HG03066 (cell line): ENCODE results near the gene USP7.
"Not testable (repeated sequence)": the region's sequence is repeated elsewhere in the genome, so short reads cannot be mapped to it uniquely, and the experiment has no call there.

Experiments
- ATAC-seq: cut with Tn5 transposase; IDR thresholded peaks from one replicate; pipeline ENCODE4 v1.9.1; 2021; ENCODE audit warnings: low read depth; ENCODE audit not compliant: unreplicated experiment

Gene USP7

DNA sequence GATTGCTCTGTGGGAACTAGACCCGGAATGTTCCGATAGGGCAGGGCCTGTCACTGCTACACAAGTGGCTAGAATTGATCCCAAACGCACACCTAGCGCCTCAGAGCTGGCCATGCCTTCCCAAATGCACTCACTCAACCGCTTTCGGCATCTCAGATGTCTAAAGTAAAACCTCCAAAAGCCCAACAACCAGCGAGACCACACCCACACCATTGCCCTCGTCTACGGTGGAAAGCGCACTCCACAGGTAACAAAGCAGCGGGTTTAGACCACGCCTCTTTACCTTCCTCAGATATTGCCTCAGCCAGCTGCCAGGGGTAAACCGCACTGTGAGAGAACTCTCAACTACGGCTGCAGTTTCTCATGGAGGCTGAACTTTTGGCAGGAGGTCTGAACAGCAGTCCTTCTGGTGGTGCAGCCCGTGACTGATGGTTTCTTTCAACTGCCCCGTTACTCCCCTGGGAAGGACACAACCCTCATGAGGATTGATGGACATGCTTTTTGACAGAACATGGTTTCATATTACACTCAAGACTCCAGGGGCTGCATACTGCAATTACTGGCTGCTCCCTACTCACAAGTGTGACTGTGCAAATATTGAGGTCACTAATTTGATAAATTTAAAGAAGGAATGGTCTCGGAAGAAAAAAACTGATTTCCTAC, 34.5 kb downstream of the USP7 start:
- no peak for ATAC-seq

DNA sequence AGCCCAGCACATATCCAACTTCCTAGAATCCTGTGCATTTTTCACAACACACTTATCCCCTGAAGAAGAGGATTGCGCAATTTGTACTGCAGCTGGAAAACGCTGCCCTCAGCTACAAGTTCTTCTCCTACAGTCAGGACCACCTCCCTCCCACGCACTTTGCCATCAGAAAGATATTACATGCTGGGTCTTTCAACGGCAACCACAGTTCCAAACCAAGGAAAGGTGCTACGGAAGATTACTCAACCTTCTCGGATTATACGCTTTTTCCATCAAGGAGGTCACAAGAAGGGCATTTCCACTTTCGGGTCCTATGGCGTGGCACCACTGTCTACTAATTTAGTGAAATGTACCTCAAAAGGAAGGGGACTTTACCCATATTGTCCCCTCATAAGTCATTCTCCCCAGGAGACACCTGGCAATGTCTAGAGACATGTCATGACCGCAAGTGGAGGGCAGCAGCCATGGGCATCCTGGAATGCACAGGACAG, 35.2 kb downstream of the USP7 start:
- ATAC-seq: no peak

DNA sequence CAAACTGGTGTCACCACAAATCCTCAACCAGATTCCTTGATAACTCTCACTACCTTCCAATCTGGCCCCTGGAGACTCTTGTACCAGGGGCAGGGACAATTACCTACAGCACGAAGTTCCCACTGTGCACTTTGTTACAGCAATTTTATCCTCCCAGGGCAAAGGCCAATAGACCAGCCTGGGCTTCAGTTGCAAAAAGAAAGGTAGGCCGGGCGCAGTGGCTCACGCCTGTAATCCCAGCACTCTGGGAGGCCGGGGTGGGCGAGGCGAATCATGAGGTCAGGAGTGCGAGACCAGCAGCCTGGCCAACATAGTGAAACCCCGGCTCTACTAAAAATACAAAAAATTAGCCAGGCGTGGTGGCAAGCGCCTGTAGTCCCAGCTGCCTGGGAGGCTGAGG, 36.9 kb downstream of the USP7 start:
- no peak for ATAC-seq

DNA sequence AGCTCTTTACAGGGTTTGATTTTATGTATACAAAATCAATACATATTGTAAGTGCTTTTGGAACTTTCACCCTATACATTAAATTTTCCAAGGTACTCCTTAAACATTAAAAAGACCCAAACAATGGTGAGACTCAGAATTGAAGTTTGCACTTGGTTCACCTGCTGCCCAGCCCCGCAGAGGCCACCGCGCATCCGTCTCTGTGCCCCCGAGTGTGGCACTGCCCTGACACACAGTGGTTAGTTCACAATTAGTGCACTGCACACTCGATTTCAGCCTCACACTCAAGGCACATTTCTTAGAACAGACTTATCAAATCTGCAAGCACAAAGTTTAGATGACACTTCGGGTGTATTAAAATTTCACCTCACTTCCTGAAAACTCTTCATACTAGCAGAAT, 38.3 kb downstream of the USP7 start:
- no peak for ATAC-seq

DNA sequence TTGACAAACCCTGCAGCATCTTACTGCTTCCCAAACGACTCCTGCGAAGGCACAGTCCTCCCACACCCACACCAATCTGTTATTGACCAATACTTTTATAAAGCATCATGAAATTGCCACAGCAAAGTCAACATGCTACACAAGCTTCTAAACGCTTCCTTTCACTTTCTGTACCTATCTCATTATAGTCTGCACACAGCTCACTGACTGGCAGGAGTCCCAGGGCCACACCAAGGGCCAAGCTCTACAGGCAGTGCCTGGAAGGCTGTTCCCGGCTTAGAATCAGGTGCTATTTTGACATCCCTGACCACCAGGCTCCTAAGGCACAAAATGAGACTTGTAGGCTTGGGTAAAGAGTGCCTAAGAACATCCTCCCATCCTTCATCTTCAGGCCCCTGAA, 39.5 kb downstream of the USP7 start:
- no peak for ATAC-seq

DNA sequence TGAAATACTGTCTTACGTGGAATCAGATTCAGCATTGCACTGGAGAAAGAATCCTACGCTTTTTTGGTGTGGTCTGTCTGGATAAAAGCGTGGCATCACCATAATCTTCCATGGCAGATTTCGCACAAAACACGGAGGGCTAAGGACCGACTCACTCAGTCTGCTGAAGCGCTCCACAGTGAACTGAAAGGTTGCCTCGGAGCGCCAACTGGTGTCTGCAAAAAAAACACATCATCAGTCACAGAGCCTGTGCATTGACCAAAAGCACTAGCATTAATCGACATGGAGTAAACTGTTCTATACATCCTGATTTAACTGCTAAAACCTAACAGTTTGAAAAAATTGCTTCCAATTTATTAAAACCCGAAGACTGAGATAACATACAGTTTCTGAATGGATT, 40.5 kb downstream of the USP7 start:
- ATAC-seq: no peak

DNA sequence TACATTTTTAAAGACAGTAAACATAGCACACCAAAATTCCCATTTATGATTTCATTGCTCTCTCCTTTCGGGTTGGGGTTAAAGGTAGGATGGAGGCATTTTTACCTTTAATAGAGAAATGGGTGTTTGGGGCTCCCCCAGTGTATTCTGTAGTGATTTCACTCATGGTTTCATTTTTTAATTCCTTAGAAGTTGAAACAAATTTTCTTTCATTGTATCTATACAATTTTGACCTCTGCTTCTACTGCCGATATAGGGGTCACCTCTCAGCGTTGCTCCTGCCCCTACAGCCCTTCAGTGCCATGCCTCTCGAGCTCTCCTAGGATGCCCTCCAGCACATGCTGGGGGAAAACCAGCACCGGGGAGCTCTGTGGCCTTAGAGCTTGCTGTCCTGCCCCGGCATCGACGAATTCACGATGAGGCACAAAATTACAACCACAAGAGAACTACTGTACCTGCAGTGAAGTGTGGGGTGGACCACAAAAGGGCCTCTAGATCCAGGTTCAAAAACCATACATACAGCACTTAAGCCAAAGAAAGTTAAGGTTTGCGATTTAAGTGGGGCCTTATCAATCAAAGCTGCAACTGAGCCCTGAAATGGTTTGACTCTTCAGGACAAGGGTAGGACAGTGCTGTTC, 42.2 kb downstream of the USP7 start:
- ATAC-seq: no peak

DNA sequence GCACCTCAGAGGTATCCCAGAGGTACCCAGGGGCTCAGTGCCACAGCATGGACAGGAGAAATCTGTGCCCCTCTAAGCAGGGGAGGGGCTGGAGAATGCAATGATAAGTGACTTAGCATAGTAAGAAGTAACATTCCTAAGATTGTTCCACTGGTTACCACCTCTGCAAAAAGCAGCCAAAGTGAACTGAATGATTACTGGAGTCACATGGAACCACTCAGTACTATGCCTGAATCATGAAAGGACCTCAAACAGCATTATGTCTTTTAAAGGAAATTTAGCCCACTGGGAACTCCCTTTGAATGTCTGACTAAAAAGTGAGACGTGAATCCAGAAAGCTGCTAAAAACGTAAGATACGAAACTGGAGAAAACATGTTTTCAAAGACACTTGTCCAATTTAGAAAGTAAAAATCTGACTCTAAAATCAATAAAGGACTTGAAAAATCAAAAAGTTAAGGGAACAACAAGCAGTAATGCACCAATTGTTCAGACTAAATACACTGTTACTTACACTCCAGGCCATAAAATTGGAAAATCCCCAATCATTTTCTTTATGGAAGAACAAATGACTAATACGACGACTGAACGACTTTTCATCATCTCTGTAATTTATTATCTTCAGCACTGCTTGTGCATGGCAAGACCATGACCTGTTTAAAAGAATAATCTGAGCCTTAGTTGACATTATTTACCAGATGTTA, 42.9 kb downstream of the USP7 start:
- no peak for ATAC-seq

DNA sequence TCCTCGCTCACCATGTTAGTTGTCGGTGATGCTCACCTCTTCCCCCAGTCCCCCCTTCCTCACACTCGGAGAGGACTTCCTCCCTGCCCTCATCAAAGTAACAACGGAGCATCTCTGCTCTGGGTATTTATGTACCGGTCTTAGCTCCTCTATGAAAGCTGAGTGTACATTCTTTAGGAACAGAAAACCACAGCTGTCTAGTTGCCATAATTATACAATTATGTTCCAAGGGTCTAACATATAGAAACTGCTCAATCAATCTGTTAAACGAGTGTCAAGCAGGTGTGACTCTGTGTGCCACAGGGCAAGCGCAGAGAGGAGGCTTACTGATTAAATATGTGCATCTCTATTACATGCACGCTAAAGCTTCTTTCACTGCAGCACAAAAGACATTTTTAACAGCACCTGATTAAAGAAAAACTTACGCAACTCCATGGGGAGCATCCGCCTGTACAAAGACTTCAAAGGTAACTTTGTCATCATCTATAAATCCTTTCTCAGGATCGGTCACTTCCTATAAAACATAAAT, 43.7 kb downstream of the USP7 start:
- no peak for ATAC-seq

DNA sequence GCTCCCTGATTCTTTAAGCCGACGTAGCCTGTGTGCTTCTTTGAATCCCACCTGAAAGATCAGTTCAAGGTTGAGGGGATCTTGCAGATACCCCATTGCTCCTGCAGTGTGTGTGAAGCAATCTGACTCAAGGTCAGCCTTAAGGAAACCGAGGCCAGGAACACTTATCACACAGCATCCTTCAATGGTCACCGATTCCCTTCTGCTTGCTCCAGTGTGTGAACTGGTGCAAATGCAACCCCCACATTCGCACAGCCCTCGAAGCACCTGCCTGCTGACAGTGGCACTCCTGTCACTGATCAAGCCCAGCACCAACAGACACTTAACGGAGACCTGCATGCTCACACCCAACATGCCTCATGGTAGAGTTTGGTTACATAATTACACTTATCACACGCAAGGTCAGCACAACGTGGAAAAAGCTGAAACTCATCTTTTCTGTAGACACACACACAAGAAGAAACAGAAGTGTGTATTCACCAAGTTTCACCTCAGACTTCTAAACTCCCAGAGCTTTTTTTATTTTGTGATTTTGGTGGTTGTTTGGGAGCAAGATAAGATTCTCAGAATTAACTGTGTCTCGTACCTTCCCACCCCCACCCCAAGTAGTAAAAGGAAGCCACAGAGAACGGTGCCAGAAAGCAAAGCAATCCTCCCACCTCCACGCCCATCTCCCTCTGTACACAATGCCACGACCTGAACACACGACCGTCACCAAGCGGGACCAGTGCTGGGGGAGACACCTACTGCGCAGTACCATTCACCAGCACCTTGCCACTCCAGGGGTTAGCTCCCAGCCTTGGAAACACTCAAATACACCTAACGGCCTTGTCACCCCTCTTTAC, 44.4 kb downstream of the USP7 start:
- no peak for ATAC-seq

DNA sequence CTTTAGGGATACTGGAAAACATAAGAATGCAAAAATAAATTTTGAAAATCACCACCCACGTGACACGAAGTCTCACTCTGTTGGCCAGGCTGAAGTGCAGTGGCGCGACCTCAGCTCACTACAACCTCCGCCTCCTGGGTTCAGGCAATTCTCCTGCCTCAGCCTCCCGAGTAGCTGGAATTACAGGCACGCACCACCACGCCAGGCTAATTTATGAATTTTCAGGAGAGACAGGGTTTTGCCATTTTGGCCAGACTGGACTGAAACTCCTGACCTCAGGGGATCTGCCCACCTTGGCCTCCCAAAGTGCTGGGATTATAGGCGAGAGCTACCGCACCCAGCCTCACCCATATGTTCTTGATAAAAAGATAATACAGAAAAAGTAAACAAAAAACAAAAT, 46.4 kb downstream of the USP7 start:
- not testable (repeated sequence) for ATAC-seq

DNA sequence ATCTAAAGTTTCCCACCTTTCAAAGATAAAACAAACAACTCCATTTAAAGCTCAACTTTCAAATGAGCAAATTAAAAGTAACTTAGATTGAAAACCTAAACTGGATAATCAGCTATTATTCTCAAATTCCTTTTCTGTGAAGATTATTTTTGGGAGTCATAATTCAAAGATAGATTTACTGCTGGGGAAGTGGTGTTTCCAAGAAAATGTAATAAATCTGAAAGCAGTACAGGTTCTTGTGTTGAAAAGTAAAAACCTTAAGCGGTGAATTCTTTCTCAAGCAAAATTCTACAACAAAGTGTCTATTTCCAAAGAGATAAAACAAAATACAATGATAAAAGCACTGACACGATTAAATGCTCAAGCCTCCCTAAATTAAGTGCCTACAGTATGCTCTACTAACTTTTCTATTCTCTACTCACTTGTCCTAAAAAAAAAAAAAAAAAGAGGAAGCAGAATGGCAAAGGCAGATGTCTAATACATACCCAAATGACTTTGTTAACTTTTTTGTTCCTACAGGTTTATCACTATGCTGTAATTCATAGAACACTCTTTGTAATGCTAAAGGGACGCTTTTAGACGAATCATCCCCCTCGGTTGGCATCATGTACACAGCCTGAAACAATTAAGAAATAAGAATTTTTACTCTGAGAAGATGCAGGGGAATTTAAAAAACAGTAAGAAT, 47.0 kb downstream of the USP7 start:
- no peak for ATAC-seq

DNA sequence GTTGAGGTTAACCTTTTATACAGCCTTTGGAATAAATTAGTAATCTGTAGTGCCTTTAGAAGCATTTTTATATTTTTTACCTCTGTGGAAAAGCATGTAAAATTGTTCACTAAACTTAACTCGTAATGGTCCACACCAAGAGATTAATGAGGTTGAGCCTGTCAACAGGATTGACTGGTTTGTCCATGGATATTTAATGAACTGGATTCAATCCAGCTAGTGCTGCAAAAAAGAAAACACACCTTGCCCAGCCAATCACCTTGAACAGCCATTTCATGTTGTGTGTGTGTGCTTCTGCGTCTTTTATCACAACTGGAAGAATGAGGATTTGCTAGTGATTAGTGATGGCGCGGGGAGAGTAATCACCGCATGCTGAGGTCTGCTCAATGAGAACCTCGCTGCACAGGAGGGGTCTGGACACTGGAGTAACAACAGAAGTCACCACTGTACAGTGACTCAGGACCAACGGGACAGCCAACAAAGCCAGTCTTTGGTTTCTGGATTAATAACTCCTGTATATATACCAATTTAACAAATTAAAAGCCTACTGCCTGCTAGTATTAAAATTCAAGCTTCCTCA, 47.9 kb downstream of the USP7 start:
- no peak for ATAC-seq

DNA sequence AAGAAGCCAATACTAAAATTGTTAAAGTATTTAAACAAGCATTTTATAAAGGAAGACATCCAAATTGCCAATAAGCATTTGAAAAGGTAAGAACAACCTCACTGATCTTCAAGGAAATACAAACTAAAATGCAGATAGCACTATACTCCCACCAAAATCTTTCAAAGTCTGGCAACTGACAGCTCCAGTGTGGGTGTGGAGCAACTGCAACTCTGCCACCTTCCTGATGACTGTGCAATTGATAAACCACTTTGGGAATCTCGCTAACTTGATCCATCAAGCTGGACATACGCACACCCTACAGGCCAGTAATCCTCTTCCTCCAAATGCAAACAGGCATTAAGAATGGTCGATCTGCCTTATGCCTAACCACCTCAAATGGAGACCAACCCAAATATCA, 49.6 kb downstream of the USP7 start:
- no peak for ATAC-seq

DNA sequence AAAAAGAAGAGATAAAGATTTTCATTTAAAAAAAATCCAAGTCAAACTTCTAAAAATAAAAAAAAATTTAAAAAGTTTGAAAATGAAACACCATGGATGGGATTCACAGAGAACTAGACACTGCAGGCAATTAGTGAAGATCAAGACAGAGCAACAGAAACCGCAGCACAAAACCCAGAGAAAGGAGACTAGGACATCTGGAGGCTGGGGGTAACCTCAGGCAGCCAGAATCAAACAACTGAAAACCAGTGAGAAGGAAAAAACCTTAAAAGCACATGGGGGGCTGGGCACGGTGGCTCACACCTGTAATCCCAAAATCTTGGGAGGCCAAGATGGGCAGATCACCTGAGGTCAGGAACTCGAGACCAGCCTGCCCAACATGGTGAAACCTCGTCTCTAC, 50.9 kb downstream of the USP7 start:
- ATAC-seq: no peak

DNA sequence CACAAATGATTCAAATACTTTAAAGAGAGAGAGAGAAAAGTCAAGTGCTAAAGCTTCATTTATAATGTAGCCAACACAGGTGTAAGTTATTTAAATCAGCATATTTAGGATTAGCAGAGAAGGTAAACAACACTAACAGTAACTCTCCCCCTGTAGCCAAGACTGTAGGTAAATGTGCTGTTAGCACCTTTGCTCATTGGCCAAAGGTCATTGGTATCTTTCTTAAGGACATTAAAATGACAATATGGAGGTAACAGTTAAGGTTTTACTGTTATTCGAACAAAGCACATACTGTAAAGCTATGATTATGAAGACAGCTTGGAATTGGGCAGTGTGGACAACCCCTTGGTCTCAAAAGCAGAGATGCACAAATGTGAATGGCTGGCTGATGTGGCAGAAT, 52.9 kb downstream of the USP7 start:
- no peak for ATAC-seq

DNA sequence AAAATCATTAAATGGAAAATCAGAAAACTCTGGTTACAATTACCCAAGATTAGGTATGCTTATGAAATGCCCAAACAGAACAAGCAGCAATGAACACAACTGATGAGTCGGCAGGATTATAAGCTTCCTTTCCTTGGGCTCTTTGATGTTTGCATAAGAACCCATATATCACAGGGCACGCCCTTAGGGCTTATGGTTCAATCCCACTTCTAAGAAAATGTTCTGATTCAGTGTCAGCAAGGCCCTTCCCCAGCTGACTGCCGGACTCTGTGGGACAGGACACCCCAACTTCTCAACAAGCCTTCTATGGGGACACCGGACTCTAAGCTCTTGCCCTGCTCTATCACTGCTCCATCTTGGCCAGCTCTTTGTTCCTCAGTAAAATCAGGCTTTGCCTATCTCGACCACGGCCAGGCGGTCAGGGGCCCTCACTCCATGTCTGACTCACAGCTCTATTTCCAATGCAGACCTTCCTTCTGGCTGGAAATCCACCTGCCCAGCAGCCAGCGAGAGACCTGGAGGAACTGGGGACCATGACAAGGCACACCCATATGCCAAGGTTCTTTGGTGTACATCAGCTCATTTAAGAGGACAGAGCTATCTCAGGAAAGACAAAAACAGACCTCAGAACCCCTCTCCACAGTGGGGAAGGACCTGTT, 54.8 kb downstream of the USP7 start:
- ATAC-seq: no peak

DNA sequence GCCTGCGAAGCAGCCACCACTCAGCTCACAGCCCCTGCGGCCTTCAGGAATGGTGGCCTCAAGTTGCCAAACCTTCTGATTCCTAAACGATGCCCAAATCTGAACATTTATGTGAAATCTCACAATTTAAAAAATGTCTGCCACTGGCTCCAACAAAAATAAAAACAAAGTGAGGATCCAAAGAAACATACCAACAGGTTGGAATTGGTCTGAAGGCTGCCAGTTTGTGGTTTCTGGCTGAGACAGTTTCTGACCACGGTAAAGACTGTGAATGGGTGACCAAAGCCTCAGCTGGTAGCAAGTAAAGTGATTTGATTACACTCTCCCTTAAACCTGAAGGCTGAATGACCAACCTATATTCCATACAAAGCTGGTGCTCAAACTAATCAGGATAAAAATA, 56.6 kb downstream of the USP7 start:
- no peak for ATAC-seq
